GM18505 (cell line): ENCODE measurements around the gene RBM38.
A peak's percentile ranks its signal among the peaks of the same experiment; 100 is the strongest.

ENCODE experiments used
- ATAC-seq: cut with Tn5 transposase; IDR thresholded peaks from one replicate; pipeline ENCODE4 v1.9.1; 2021; ENCODE audit not compliant: unreplicated experiment
- POLR2A ChIP-seq: IDR thresholded peaks from 4 replicates; pipeline ENCODE4 v1.6.1; 2011; ENCODE audit warnings: borderline replicate concordance; ENCODE audit not compliant: insufficient read depth, insufficient read length; ENCODE audit errors: extremely low read depth

RBM38 gene

GRCh38 chr20:57448764-57449354 is 57.7 kb downstream of the RBM38 start:
- ATAC-seq, result no peak
- TF ChIP-seq POLR2A, result no peak

GRCh38 chr20:57449398-57450354 is 58.5 kb downstream of the RBM38 start:
- ATAC-seq, result no peak
- no peak for TF ChIP-seq POLR2A

- peak; percentile 75 for ATAC-seq
- peak; percentile 22 for TF ChIP-seq POLR2A
These were observed 59.2 kb downstream of the RBM38 start for GRCh38 chr20:57450419-57450818.

- ATAC-seq, result peak; percentile 20
- TF ChIP-seq POLR2A, result no peak
These were observed 59.7 kb downstream of the RBM38 start for GRCh38 chr20:57450931-57451330.

GRCh38 chr20:57451431-57451794 is 60.2 kb downstream of the RBM38 start:
- no peak for ATAC-seq

GRCh38 chr20:57451795-57452661 is 60.8 kb downstream of the RBM38 start:
- TF ChIP-seq POLR2A, result no peak
- ATAC-seq, result no peak

More at GRCh38 chr20:57451431-57451794, 60.2 kb downstream of the RBM38 start:
- TF ChIP-seq POLR2A, result no peak

GRCh38 chr20:57455386-57455785 is 64.2 kb downstream of the RBM38 start:
- no peak for TF ChIP-seq POLR2A
- no peak for ATAC-seq

- ATAC-seq, result no peak
- TF ChIP-seq POLR2A, result no peak
These were observed 64.9 kb downstream of the RBM38 start for GRCh38 chr20:57456116-57456515.

- TF ChIP-seq POLR2A, result no peak
- no peak for ATAC-seq
These were observed 66.3 kb downstream of the RBM38 start for GRCh38 chr20:57457243-57458095.

- ATAC-seq, result no peak
- no peak for TF ChIP-seq POLR2A
These were observed 67.4 kb downstream of the RBM38 start for GRCh38 chr20:57458400-57459160.
